Right atrium auricular region (tissue), 2 donors: ENCODE measurements around the gene PRSS57. TPM values are rescaled to one million over a fixed set of nuclear protein-coding genes. Genes with fewer than 3 reads are reported as not detected.

Source experiments
- DNase-seq: peaks from one replicate; pipeline ENCODE4 v3.0.0-alpha.2; 2019; ENCODE audit warnings: low spot score
- H3K27ac ChIP-seq, 2 donors: fragments of 200-600 bp; sonication (generic); 1 replicate in 1 of 2; 2 replicates in 1 of 2; pipeline ENCODE4 v1.5.1; 2016 to 2019
- H3K27me3 ChIP-seq, 2 donors: fragments of 200-600 bp; sonication (generic); one replicate each; pipeline versions ENCODE4 v1.5.1 to v1.6.0; 2017 to 2019
- H3K36me3 ChIP-seq: fragments of 200-600 bp; sonication (generic); one replicate; pipeline ENCODE4 v1.5.1; 2016
- H3K4me1 ChIP-seq, 2 donors: fragments of 200-600 bp; sonication (generic); one replicate each; pipeline versions ENCODE4 v1.5.1 to v1.6.0; 2017 to 2019
- H3K4me3 ChIP-seq, 2 donors: fragments of 200-600 bp; sonication (generic); 1 replicate in 1 of 2; 2 replicates in 1 of 2; pipeline ENCODE4 v1.5.1; 2017 to 2019; ENCODE audit warnings: mild to moderate bottlenecking in 1 of 2, moderate library complexity in 1 of 2
- H3K9me3 ChIP-seq, 2 donors: fragments of 200-600 bp; sonication (generic); one replicate each; pipeline ENCODE4 v1.5.1; 2019
- total RNA-seq, 2 donors: library from RNA; depleted of rRNA; stranded (reverse); fragments of >200 nt; gene quantifications; one replicate each; pipeline ENCODE4 v1.1.0, GENCODE V29; 2016
- TF ChIP-seq, protein P1 (sequence below), 2 donors: fragments of 200-600 bp; sonication (generic); IDR thresholded peaks; one replicate each; pipeline ENCODE4 v1.5.1; 2019; ENCODE audit warnings: antibody characterized with exemption in 2 of 2

Gene PRSS57
- total RNA-seq, 2 donors from 2014 or later: not detected

GRCh38 chr19:726993-727956, 32.0 kb upstream of the PRSS57 start:
- peaks cover 6% of the 10 kb centered on the region for H3K36me3 ChIP-seq
- H3K4me3 ChIP-seq: no peak overlapping the region
- TF ChIP-seq, protein P1, sequence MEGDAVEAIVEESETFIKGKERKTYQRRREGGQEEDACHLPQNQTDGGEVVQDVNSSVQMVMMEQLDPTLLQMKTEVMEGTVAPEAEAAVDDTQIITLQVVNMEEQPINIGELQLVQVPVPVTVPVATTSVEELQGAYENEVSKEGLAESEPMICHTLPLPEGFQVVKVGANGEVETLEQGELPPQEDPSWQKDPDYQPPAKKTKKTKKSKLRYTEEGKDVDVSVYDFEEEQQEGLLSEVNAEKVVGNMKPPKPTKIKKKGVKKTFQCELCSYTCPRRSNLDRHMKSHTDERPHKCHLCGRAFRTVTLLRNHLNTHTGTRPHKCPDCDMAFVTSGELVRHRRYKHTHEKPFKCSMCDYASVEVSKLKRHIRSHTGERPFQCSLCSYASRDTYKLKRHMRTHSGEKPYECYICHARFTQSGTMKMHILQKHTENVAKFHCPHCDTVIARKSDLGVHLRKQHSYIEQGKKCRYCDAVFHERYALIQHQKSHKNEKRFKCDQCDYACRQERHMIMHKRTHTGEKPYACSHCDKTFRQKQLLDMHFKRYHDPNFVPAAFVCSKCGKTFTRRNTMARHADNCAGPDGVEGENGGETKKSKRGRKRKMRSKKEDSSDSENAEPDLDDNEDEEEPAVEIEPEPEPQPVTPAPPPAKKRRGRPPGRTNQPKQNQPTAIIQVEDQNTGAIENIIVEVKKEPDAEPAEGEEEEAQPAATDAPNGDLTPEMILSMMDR (IDR thresholded peaks at IDR 0.05): no peak
- H3K4me1 ChIP-seq: peaks cover 0 to 33% of the 10 kb centered on the region in 2 donors
- no peak for DNase-seq
- peak overlapping the region; percentile 59 to 73 for H3K27ac ChIP-seq
- no peaks in the 10 kb centered on the region for H3K9me3 ChIP-seq
- H3K27me3 ChIP-seq: no peaks in the 10 kb centered on the region

- H3K4me1 ChIP-seq: peaks cover 0 to 43% of the 10 kb centered on the region in 2 donors
- DNase-seq: no peak
- H3K27me3 ChIP-seq: no peaks in the 10 kb centered on the region
- no peaks in the 10 kb centered on the region for H3K9me3 ChIP-seq
- H3K36me3 ChIP-seq: peaks cover 6% of the 10 kb centered on the region
- H3K4me3 ChIP-seq: no peak overlapping the region
- TF ChIP-seq, protein P1 (IDR thresholded peaks at IDR 0.05): no peak
- H3K27ac ChIP-seq: no peak overlapping the region
Measured at GRCh38 chr19:725461-726089, 30.3 kb upstream of the PRSS57 start.

GRCh38 chr19:723714-724113, 28.5 kb upstream of the PRSS57 start:
- Histone ChIP-seq H3K36me3 (peaks cover 6% of the 10 kb centered on the region), H3K27me3 (peaks cover 3 to 9% of the 10 kb centered on the region in 2 donors), H3K4me1 (peaks cover 0 to 51% of the 10 kb centered on the region in 2 donors), H3K9me3 (no peaks in the 10 kb centered on the region), H3K27ac (no peak overlapping the region), H3K4me3 (no peak overlapping the region)
- no peak for DNase-seq
- TF ChIP-seq, protein P1 (IDR thresholded peaks at IDR 0.05): no peak

DNA sequence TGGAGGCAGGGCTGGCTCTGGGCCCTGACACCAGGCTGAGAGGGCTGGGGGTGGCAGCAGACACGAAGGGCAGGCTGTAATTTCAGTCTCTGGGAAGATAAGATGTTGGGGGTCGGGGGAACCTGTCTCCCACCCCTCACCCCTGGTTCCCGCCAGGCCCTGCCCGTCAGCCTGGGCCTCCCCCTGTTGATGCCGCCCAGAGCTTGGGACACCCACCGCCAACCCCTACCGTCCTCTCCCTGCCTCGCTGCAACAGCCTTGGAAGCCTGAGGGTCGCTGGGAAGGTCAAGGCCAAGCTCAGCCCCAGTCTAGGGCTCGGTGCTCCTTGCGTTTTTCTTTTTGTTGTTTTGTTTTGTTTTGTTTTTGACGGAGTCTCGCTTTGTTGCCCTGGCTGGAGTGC, 28.0 kb upstream of the PRSS57 start:
- Histone ChIP-seq H3K27ac (peak overlapping the region in 1 of 2 donors; percentile 39), H3K9me3 (no peaks in the 10 kb centered on the region), H3K4me1 (peaks cover 0 to 53% of the 10 kb centered on the region in 2 donors), H3K27me3 (peaks cover 3 to 9% of the 10 kb centered on the region in 2 donors), H3K36me3 (peaks cover 6% of the 10 kb centered on the region), H3K4me3 (no peak overlapping the region)
- no peak for DNase-seq
- TF ChIP-seq, protein P1 (IDR thresholded peaks at IDR 0.05): no peak

DNA sequence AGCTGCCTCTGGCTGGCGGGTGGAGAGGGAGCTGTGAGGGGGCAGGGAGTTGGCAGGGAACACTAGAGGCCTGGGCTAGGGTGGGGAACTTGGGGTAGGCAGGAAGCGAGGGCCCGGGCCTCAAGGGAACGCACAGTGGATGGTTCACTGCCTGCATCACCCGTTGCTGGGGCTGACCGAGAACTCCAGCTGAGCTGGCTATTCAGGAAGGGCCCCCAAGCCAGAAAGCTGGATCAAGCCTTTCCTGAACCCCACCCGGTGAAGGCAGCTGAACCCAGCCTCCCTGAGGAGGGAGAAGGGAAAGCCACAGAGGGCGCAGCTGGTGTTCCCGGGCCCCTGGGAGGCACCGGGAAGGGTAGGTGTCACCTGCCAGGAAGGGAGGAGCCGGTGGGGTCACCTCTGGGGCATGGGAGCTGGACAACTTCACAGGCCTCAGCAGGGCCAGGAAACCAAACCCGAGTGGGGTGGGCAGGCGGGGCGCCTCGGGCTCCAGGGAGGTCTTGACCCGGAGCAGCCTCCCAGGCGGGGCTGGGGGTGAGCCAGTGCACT, 27.4 kb upstream of the PRSS57 start:
- Histone ChIP-seq H3K4me3 (no peak overlapping the region), H3K36me3 (peaks cover 6% of the 10 kb centered on the region), H3K27ac (peak overlapping the region in 1 of 2 donors; percentile 39), H3K4me1 (peaks cover 0 to 49% of the 10 kb centered on the region in 2 donors), H3K27me3 (peaks cover 3 to 9% of the 10 kb centered on the region in 2 donors), H3K9me3 (no peaks in the 10 kb centered on the region)
- TF ChIP-seq, protein P1 (IDR thresholded peaks at IDR 0.05): no peak
- no peak for DNase-seq
